H1 (cell line): ENCODE results near the gene TSTD2. TPM values are rescaled to one million over a fixed set of nuclear protein-coding genes. Genes with fewer than 3 reads are reported as not detected.

ENCODE experiments used
- BCL11A ChIP-seq, 2 experiments: IDR thresholded peaks; one replicate each; pipeline ENCODE4 v1.6.1; 2011; ENCODE audit warnings: low read depth in 2 of 2, low read length in 2 of 2, mild to moderate bottlenecking in 2 of 2
- CREB1 ChIP-seq: IDR thresholded peaks from 2 replicates; pipeline ENCODE4 v1.6.1; 2012; ENCODE audit warnings: inconsistent platforms
- RBBP5 ChIP-seq: IDR thresholded peaks from 2 replicates; pipeline ENCODE4 v1.7.1; 2012; ENCODE audit warnings: low read depth, mild to moderate bottlenecking, inconsistent platforms, low read length, moderate library complexity, borderline replicate concordance
- SP1 ChIP-seq: IDR thresholded peaks from 2 replicates; pipeline ENCODE4 v1.6.1; 2011; ENCODE audit warnings: low read depth, low read length
- TAF1 ChIP-seq: IDR thresholded peaks from 2 replicates; pipeline ENCODE4 v1.6.1; 2011; ENCODE audit warnings: mild to moderate bottlenecking, low read depth, low read length
- YY1 ChIP-seq: IDR thresholded peaks from 2 replicates; pipeline ENCODE4 v1.6.1; 2011; ENCODE audit warnings: low read depth, mild to moderate bottlenecking, low read length
- polyA plus RNA-seq, 7 experiments: library from polyadenylated mRNA; depleted of rRNA in 3 of 7; stranded (reverse) in 5 of 7; unstranded in 2 of 7; fragments of >200 nt in 5 of 7; fragments of 200-250 nt in 2 of 7; gene quantifications; 1 replicate in 5 of 7; 2 replicates in 1 of 7; 4 replicates in 1 of 7; pipeline versions ENCODE4 v1.2.1 to v1.2.3, GENCODE V29; 2011 to 2013; ENCODE audit warnings: missing spikeins in 2 of 7, mixed read lengths in 2 of 7
- total RNA-seq: library from RNA; stranded (reverse); fragmentation: NEBNext Ultra II Directional; extraction: Animal tissue kit (Norgen Biotek cat#: 25700); gene quantifications from 2 replicates; pipeline ENCODE4 v1.2.1, GENCODE V29; 2021

TSTD2 gene
- total and polyA plus RNA-seq, 2 of the 8 experiments (the other 6 are each of a cell fraction or from before 2014, with no cell fraction given), result 16.1 to 17.5 TPM

DNA sequence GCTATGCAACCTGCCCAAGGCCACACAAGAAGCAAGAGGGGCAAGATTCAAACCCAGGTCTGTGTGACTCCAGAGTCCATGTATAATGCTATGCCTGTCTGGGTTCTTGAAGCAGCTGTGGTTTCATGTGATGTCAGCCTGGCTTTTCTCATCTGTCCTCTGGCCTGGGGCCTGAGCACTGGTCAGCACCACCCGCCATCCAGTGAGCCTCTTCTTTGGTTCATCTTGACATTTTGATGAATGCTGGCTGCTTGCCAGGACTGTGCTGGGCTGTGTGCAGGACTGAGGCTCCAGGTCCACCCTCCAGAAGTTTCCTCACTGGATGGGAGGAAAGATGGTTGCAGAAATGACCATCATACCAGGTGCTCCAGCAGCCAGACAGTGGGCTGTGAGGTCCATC is 61.5 kb downstream of the TSTD2 start (continued):
- TF ChIP-seq TAF1 (no peak), BCL11A (IDR thresholded peaks at IDR 0.05; ENCODE audit: low read depth in 2 of 2, low read length in 2 of 2) (no peak), YY1 (no peak), CREB1 (no peak), RBBP5 (no peak), SP1 (no peak)
- TF ChIP-seq, all 59 proteins: peak for 0
